HG02973 (cell line): ENCODE results near the gene NEK6.

Experiments used
- ATAC-seq: cut with Tn5 transposase; IDR thresholded peaks from one replicate; pipeline ENCODE4 v1.9.1; 2021; ENCODE audit warnings: moderate library complexity; ENCODE audit not compliant: unreplicated experiment

The NEK6 gene

GRCh38 chr9:124392871-124393460 is 135.2 kb downstream of the NEK6 start:
- no peak for ATAC-seq

DNA sequence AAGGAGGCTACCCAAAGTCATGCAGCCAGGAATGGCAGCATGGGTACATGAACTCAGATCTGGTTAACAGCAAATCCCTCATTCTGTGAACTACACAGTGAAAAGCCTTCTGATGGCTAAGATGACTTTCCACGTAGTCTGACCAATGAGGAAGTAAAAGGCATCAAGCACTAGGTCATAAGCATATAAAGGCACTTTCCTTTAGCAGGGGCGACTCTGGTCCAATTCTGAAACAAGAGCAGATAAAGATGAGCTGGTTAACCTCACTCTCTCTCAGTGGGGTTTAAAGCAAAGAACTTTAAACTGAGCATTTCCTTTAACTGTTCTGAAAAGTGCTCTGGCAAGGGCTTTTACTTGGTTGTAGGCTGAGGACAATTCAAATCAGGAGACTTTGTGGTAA is 136.4 kb downstream of the NEK6 start:
- no peak for ATAC-seq

DNA sequence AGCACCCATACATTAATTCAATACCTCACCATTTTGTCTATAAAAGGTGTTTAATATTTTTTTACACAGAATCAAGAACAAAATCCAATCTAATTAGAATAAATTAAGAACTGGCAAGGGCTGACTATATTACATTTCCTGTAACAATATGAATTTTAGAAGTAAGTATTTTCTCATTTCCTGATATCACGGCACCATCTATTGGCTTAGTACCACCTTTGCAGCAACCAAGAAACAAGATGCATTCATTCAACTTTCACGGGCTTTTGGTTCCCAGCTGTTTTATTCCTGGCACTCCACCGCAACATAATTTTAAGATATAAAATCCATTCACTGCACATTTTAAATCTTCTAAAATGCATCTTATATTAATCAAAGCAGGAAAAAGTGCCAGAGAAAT is 136.8 kb downstream of the NEK6 start:
- no peak for ATAC-seq

- no peak for ATAC-seq
Measured at GRCh38 chr9:124395826-124396225, 138.1 kb downstream of the NEK6 start.

DNA sequence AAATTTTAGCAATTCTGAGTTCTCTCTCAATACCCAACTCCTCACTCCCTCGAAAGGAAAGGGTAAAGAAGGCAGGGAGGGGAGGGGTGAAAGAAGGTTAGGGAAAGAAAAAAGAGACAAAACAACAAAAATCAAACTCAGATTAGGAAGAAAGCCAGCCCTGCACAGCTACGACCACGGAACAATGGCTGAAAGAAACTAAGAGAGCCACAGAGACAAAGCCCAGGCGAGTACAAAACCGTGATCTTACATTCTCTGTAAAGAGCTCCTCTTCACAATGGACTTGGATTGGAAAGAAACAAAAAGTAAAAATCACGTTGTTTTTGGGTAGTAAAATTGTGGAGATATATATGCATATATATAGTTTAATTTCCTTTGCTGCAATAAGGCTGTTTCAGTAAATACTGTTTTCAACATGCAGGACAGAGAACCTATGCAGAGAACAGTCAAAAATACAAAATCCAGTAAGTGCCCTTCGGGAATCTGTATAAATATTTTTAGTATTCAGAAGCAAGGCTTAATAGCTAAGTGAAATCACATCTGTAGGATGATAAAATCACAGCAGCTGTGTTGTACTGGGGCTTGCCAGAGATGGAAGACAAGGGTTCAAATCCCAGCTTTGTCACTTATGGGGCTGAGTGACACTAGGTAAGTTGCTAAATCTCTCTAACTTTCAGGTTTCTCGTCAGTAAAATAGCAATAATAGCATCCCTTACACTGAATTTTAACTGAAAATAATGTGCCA is 140.6 kb downstream of the NEK6 start:
- ATAC-seq: no peak

- no peak for ATAC-seq
Measured at GRCh38 chr9:124399323-124399967, 141.7 kb downstream of the NEK6 start.

DNA sequence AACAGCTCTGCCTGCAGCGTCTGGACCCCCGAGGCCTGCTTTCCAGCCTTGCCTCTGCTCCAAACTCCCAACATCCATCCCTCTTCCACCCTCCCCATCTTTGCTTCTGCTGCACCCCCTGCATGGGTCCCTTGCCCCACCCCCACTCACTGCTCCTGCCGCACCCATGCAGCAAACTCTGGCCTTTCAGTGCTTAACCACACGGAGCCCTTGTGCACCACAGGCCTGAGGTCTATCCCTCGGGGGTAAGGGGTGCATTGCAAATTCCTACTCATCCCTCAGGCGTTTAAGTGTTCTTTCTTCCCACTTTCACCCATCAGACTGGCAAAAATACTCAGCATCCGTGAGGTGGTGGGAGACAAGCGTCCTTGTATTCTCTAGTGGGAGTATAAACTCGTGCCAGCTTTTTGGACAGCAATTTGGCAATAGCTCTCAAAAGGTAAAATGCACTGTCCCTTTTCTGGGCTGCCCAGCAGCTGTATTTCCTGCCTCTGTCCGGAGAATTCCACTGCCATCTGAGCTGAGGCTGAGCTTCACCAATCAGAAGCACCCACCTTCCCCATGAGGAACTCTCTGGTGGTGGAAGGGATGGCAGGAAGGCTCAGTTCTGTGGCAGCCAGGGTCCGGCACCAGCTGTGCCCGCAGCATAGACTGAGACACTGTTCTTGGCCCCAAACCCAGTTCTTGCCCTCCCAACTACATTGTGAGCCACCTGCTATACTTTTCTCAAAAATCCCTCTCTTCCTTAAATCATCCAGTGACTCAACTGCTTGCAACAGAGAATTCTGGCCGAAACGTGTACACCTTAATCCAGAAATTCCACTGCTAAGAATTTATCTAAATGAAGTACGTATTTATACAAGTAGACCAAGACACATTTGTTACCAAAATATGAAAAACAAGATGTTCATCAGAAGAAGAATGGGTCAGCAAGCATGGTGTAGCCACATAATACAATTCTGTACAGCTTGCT is 142.5 kb downstream of the NEK6 start:
- ATAC-seq: no peak
